IMR-90 (cell line): ENCODE measurements around the gene LOC101059915.

ENCODE experiments used
- ATAC-seq: fragments of 200-7000 bp; cut with Tn5 transposase; 2 replicates; pipeline ENCODE4 v1.9.1; 2020; ENCODE audit warnings: low read depth, mild to moderate bottlenecking, moderate library complexity
- BruUV-seq: library from RNA; stranded (reverse); fragments of 400-500 nt; replicated peaks from 2 replicates; lab custom pipeline; 2021; lab: Mats Ljungman, UMichigan
- CTCF ChIA-PET: fragments of 300-600 bp; formaldehyde crosslinking; extraction: SDS; loops from one replicate; lab custom pipeline; 2021; ENCODE audit warnings: antibody characterized with exemption; lab: Yijun Ruan, JAX
- POLR2A ChIA-PET: fragments of 300-600 bp; sonication (Branson Sonifier 250); formaldehyde crosslinking; loops from one replicate; lab custom pipeline; 2022; ENCODE audit warnings: antibody characterized with exemption; ENCODE audit not compliant: unreplicated experiment; lab: Charles Lee
- DNase-seq: peaks from one replicate; pipeline ENCODE4 v3.0.0; 2013
- H2AFZ ChIP-seq: replicated peaks from 2 replicates; pipeline ENCODE3; 2013; ENCODE audit warnings: low read length, mild to moderate bottlenecking; ENCODE audit not compliant: poor library complexity
- H2AK5ac ChIP-seq: 2 replicates; pipeline ENCODE4 v1.6.1; 2013; ENCODE audit warnings: low read depth, low read length, inconsistent platforms
- H2AK9ac ChIP-seq: replicated peaks from 2 replicates; pipeline ENCODE3; 2013; ENCODE audit warnings: mild to moderate bottlenecking, low read depth, low read length, moderate library complexity; ENCODE audit not compliant: poor library complexity
- H2BK120ac ChIP-seq: 2 replicates; pipeline ENCODE4 v1.6.1; 2013; ENCODE audit warnings: low read depth, low read length, inconsistent platforms
- H2BK15ac ChIP-seq: 3 replicates; pipeline ENCODE4 v1.6.1; 2013; ENCODE audit warnings: low read depth, low read length, inconsistent platforms
- H2BK20ac ChIP-seq: 2 replicates; pipeline ENCODE4 v1.6.1; 2013; ENCODE audit warnings: low read depth, mild to moderate bottlenecking, inconsistent platforms, low read length, moderate library complexity
- H2BK5ac ChIP-seq: 2 replicates; pipeline ENCODE4 v1.6.1; 2013; ENCODE audit warnings: mild to moderate bottlenecking, low read depth, low read length, inconsistent platforms; ENCODE audit not compliant: poor library complexity, severe bottlenecking
- H3K14ac ChIP-seq: replicated peaks from 2 replicates; pipeline ENCODE4 v1.6.1; 2013; ENCODE audit warnings: low read depth, low read length, inconsistent platforms
- H3K18ac ChIP-seq: 2 replicates; pipeline ENCODE4 v1.6.1; 2013; ENCODE audit warnings: low read depth, low read length, control low read depth
- H3K23ac ChIP-seq: 2 replicates; pipeline ENCODE4 v1.6.1; 2013; ENCODE audit warnings: low read depth, low read length, inconsistent platforms
- H3K27ac ChIP-seq: 2 replicates; pipeline ENCODE4 v1.5.1; 2013; ENCODE audit warnings: mild to moderate bottlenecking, control low read depth, low read length; ENCODE audit not compliant: insufficient read depth
- H3K27me3 ChIP-seq: 2 replicates; pipeline ENCODE4 v1.6.1; 2013; ENCODE audit warnings: low read length; ENCODE audit not compliant: control insufficient read depth, insufficient read depth
- H3K36me3 ChIP-seq: 2 replicates; pipeline ENCODE4 v1.6.1; 2013; ENCODE audit warnings: low read length, mixed read lengths; ENCODE audit not compliant: control insufficient read depth, insufficient read depth
- H3K4ac ChIP-seq: 2 replicates; pipeline ENCODE4 v1.6.1; 2013; ENCODE audit warnings: low read depth, low read length, inconsistent platforms
- H3K4me1 ChIP-seq: 2 replicates; pipeline ENCODE4 v1.6.1; 2013; ENCODE audit warnings: low read length, mixed read lengths; ENCODE audit not compliant: control insufficient read depth, insufficient read depth
- H3K4me2 ChIP-seq: 2 replicates; pipeline ENCODE4 v1.6.1; 2013; ENCODE audit warnings: low read depth, mild to moderate bottlenecking, control low read depth, low read length, moderate library complexity
- H3K4me3 ChIP-seq: 2 replicates; pipeline ENCODE4 v1.5.1; 2013; ENCODE audit warnings: low read depth, mild to moderate bottlenecking, control low read depth, low read length, moderate library complexity; ENCODE audit not compliant: insufficient read depth
- H3K56ac ChIP-seq: 2 replicates; pipeline ENCODE4 v1.6.1; 2013; ENCODE audit warnings: low read length, inconsistent platforms; ENCODE audit not compliant: insufficient read depth; ENCODE audit errors: extremely low read depth
- H3K79me1 ChIP-seq, 2 experiments: 2 replicates each; pipeline ENCODE4 v1.6.1; 2013; ENCODE audit warnings: low read length in 2 of 2, inconsistent platforms in 1 of 2, low read depth in 1 of 2
- H3K9ac ChIP-seq: 2 replicates; pipeline ENCODE4 v1.6.1; 2013; ENCODE audit warnings: low read depth, low read length, control low read depth
- H3K9me1 ChIP-seq: 2 replicates; pipeline ENCODE4 v1.6.1; 2013; ENCODE audit warnings: low read length, inconsistent platforms; ENCODE audit not compliant: insufficient read depth
- H3K9me3 ChIP-seq: 2 replicates; pipeline ENCODE4 v1.6.1; 2013; ENCODE audit warnings: low read length; ENCODE audit not compliant: control insufficient read depth, insufficient read depth
- H4K20me1 ChIP-seq: 2 replicates; pipeline ENCODE4 v1.6.1; 2013; ENCODE audit warnings: low read length, inconsistent platforms; ENCODE audit not compliant: insufficient read depth
- H4K5ac ChIP-seq: 2 replicates; pipeline ENCODE4 v1.6.1; 2013; ENCODE audit warnings: mild to moderate bottlenecking, low read depth, low read length, control low read depth
- H4K8ac ChIP-seq, 2 experiments: 2 replicates each; pipeline ENCODE4 v1.6.1; 2013; ENCODE audit warnings: low read depth in 2 of 2, low read length in 2 of 2, control low read depth in 1 of 2, inconsistent platforms in 1 of 2
- H4K91ac ChIP-seq: 2 replicates; pipeline ENCODE4 v1.6.1; 2013; ENCODE audit warnings: low read depth, low read length, inconsistent platforms; ENCODE audit not compliant: insufficient read depth
- CHD1 ChIP-seq: IDR thresholded peaks from 2 replicates; pipeline ENCODE4 v1.6.1; 2012; ENCODE audit warnings: low read depth, low read length, improper control_type of control experiment
- MAZ ChIP-seq: IDR thresholded peaks from 2 replicates; pipeline ENCODE4 v1.6.1; 2012; ENCODE audit warnings: low read depth, mild to moderate bottlenecking, low read length, improper control_type of control experiment, moderate library complexity, borderline replicate concordance
- POLR2A ChIP-seq: IDR thresholded peaks from 2 replicates; pipeline ENCODE4 v1.6.1; 2012; ENCODE audit warnings: mild to moderate bottlenecking, low read depth, low read length
- RAD21 ChIP-seq: IDR thresholded peaks from 2 replicates; pipeline ENCODE4 v1.6.1; 2012; ENCODE audit warnings: low read length, improper control_type of control experiment
- whole genome bisulfite sequencing, 2 experiments: methylation state at CpG; one replicate each; pipeline versions ENCODE4 v1.1.5 to v1.1.7; 2013; ENCODE audit warnings: missing lambda C conversion rate in 2 of 2; ENCODE audit not compliant: insufficient read length in 1 of 2; ENCODE audit errors: extremely low coverage in 2 of 2; 5-methylcytosine and 5-hydroxymethylcytosine counted together
- dilution Hi-C: fragments of 300-500 bp; cut with HindIII; formaldehyde crosslinking; loops from one replicate; pipeline ENCODE4 v1.14.3; 2018; ENCODE audit warnings: low sequenced_read_pairs; ENCODE audit not compliant: unreplicated experiment
- in situ Hi-C: fragments of 300-500 bp; cut with MboI; formaldehyde crosslinking; loops from 3 replicates; pipeline ENCODE4 v1.14.3; 2019; ENCODE audit warnings: low sequenced_read_pairs, inconsistent platforms, mixed read lengths
- intact Hi-C: fragments of 100-400 bp; cut with micrococcal nuclease; formaldehyde crosslinking; loops from 2 replicates; pipeline ENCODE4 v1.10.0; 2022
- TF ChIP-seq, protein P1 (sequence below): fragments of 150-350 bp; IDR thresholded peaks from 2 replicates; pipeline ENCODE4 v1.6.1; 2017; ENCODE audit warnings: mild to moderate bottlenecking, antibody characterized with exemption, low read length, low read depth

Gene LOC101059915

DNA sequence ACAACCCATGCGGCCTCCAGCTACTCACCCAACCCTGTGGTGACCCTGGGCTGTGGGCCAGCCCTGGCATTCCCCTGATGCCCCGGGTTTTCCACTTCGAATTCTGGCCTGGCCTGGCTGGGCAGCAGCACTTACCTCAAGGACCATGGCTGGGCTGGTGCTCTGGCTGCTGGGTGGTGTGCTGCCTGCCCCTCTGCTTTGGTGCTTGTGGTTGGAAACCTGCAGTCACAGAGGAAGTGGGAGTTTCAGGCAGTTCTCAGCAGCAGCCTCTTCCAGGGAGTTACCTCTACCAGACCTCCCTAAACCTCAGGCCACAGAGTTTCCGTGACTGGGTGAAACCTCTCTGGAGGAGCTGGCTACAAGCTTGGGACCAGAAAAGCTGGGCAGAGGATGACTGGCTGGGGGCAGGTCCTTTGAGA is 49.0 kb upstream of the LOC101059915 start, which contains the start of gene CXCR3:
Gene CXCR3, minus strand, starts transcription at position 209 of the 419 bp plus-strand sequence. Its CDS starts 62 bp downstream, at position 147.
- Histone ChIP-seq H3K4me3 (no peak within 1 kb of the TSS), H3K9me3 (no peaks in the 10 kb centered on the region; the same call in 1 of the 2 replicates), H3K9me1 (no peaks in the 10 kb centered on the region), H2AK5ac (no peak within 1 kb of the TSS), H3K14ac (no peak within 1 kb of the TSS), H2AFZ (no peak within 1 kb of the TSS), H2AK9ac (no peak within 1 kb of the TSS), H3K4ac (no peak within 1 kb of the TSS), H2BK5ac (no peak within 1 kb of the TSS), H4K20me1 (no peaks in the 10 kb centered on the region), H3K23ac (no peak within 1 kb of the TSS), H3K9ac (no peak within 1 kb of the TSS), H4K8ac (no peak within 1 kb of the TSS), H2BK15ac (no peak within 1 kb of the TSS), H3K4me2 (no peak within 1 kb of the TSS), H4K91ac (no peak within 1 kb of the TSS), H3K18ac (no peak within 1 kb of the TSS), H3K27ac (no peak within 1 kb of the TSS), H3K56ac (no peak within 1 kb of the TSS), H2BK20ac (no peak within 1 kb of the TSS), H3K27me3 (peaks cover 3% of the 10 kb centered on the region; the same call in 1 of the 2 replicates), H3K79me1 (no peaks in the 10 kb centered on the region), H3K4me1 (no peaks in the 10 kb centered on the region; the same call in 1 of the 2 replicates), H4K5ac (no peak within 1 kb of the TSS), H3K36me3 (no peaks in the 10 kb centered on the region; the same call in 1 of the 2 replicates), H2BK120ac (no peak within 1 kb of the TSS)
- no TSS peak for BruUV-seq
- dilution Hi-C loops = no loop called here
- ChIA-PET CTCF (no interaction called here), POLR2A (no interaction called here)
- no CpG with 5 or more reads among the region's 4 CpGs for WGBS, 2 experiments
- DNase-seq (no peak), ATAC-seq (no peak)
- TF ChIP-seq, protein P1, sequence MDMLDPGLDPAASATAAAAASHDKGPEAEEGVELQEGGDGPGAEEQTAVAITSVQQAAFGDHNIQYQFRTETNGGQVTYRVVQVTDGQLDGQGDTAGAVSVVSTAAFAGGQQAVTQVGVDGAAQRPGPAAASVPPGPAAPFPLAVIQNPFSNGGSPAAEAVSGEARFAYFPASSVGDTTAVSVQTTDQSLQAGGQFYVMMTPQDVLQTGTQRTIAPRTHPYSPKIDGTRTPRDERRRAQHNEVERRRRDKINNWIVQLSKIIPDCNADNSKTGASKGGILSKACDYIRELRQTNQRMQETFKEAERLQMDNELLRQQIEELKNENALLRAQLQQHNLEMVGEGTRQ = no peak
- TF ChIP-seq RAD21 (no peak), CHD1 (no peak), MAZ (no peak), POLR2A (no peak)
- in situ Hi-C loops = no loop called here
- intact Hi-C loops = no loop called here
